ENCODE measurements around the gene CEMIP. TPM values are rescaled to one million over a fixed set of nuclear protein-coding genes. Genes with fewer than 3 reads are reported as not detected.

Gene CEMIP
- total RNA-seq, 6 experiments from 2014 or later, result 5.8 to 53.2 (median 48.3) TPM

GRCh38 chr15:80777826-80778620 is 1.1 kb upstream of the CEMIP start:
- H3K27me3 Mint-ChIP-seq (ENCODE audit: insufficient read depth), result peaks cover 11% of the 10 kb centered on the region

DNA sequence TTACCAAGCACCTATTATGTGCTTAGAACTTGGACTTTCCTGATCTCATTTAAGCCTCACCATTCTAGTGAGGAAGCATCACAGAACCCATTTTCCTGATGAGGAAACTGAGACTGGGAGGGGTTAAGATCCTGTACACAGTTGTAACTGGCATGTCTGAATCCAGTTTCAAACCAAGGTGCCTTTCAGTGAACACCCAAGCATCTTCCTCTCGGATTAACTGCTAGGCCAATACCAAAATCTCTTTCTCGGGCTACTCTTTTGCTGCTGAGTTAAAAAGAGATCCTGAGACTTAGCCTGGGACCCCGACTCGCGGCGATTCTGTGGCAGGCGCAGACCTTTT is 578 bp upstream of the CEMIP start:
- no peak for DNase-seq
- H3K4me1 Mint-ChIP-seq (ENCODE audit: low read depth), result peaks cover 45% of the 10 kb centered on the region
- H3K9me3 Mint-ChIP-seq, result no peaks in the 10 kb centered on the region
- TF ChIP-seq, protein P1, sequence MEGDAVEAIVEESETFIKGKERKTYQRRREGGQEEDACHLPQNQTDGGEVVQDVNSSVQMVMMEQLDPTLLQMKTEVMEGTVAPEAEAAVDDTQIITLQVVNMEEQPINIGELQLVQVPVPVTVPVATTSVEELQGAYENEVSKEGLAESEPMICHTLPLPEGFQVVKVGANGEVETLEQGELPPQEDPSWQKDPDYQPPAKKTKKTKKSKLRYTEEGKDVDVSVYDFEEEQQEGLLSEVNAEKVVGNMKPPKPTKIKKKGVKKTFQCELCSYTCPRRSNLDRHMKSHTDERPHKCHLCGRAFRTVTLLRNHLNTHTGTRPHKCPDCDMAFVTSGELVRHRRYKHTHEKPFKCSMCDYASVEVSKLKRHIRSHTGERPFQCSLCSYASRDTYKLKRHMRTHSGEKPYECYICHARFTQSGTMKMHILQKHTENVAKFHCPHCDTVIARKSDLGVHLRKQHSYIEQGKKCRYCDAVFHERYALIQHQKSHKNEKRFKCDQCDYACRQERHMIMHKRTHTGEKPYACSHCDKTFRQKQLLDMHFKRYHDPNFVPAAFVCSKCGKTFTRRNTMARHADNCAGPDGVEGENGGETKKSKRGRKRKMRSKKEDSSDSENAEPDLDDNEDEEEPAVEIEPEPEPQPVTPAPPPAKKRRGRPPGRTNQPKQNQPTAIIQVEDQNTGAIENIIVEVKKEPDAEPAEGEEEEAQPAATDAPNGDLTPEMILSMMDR (IDR thresholded peaks at IDR 0.05), result no peak
- peak overlapping the region; percentile 36; the same call in 1 of the 2 replicates for H3K4me3 Mint-ChIP-seq
- peaks cover 2% of the 10 kb centered on the region; the same call in 1 of the 2 replicates for H3K36me3 Mint-ChIP-seq (ENCODE audit: low read depth)
- peaks cover 11% of the 10 kb centered on the region for H3K27me3 Mint-ChIP-seq (ENCODE audit: insufficient read depth)
- H3K27ac Mint-ChIP-seq, result no peak overlapping the region

More at GRCh38 chr15:80777826-80778620, 1.1 kb upstream of the CEMIP start:
- Mint-ChIP-seq H3K36me3 (ENCODE audit: low read depth) (no peaks in the 10 kb centered on the region), H3K4me1 (ENCODE audit: low read depth) (peaks cover 45% of the 10 kb centered on the region), H3K27ac (peak overlapping the region; percentile 51; the same call in 1 of the 2 replicates), H3K9me3 (no peaks in the 10 kb centered on the region), H3K4me3 (no peak overlapping the region; the same call in 1 of the 2 replicates)
- no peak for DNase-seq
- TF ChIP-seq, protein P1 (IDR thresholded peaks at IDR 0.05), result no peak

DNA sequence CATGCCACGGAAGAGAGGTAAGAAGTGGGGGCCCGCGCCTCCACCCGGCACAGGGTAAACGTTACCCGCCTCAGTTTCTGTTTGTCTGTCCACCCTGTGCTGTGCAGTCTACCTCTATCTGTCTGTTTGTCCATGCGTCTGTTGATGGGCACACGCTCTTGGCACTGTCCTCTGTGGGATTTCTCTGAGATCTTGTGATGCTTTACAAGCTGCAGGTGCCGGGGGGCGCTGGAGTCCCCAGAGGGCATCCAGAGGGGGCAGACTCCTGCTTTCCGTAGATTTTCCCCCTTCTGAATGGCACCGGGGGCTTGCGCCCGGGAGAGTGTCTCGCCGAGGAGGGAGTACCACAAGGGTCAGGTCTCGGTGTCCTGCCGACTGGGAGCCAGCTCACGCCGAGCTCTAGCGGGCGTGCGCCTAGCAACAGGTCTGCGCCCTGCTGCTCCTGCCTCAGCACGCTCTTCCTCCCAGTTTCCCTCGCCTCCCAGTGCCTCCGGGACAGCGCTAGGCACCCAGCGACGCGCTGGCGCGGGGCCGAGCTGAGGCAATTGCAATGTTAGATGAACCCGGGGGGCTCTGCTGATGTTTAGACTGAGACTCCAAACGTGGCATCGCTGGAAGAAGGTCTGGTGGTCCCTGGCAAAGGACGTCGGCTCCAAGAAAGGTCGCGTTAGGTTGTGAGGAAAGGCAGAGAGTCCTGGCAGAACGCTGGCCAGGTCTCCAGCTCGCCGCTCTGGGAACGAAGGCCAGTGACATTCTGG is 667 bp downstream of the CEMIP start:
- peaks cover 45% of the 10 kb centered on the region for H3K4me1 Mint-ChIP-seq (ENCODE audit: low read depth)
- H3K36me3 Mint-ChIP-seq (ENCODE audit: low read depth), result peaks cover 5% of the 10 kb centered on the region; the same call in 1 of the 2 replicates
- H3K9me3 Mint-ChIP-seq, result no peaks in the 10 kb centered on the region
- DNase-seq, result no peak
- H3K27me3 Mint-ChIP-seq (ENCODE audit: insufficient read depth), result peaks cover 11% of the 10 kb centered on the region
- no peak overlapping the region for H3K27ac Mint-ChIP-seq
- H3K4me3 Mint-ChIP-seq, result peak overlapping the region; percentile 91
- TF ChIP-seq, protein P1 (IDR thresholded peaks at IDR 0.05), result no peak

GRCh38 chr15:80780416-80781221 is 1.4 kb downstream of the CEMIP start:
- Mint-ChIP-seq H3K27ac (no peak overlapping the region), H3K4me3 (peak overlapping the region; percentile 91), H3K27me3 (ENCODE audit: insufficient read depth) (peaks cover 11% of the 10 kb centered on the region), H3K36me3 (ENCODE audit: low read depth) (peaks cover 5% of the 10 kb centered on the region; the same call in 1 of the 2 replicates), H3K4me1 (ENCODE audit: low read depth) (peaks cover 53% of the 10 kb centered on the region), H3K9me3 (no peaks in the 10 kb centered on the region)
- TF ChIP-seq, protein P1 (IDR thresholded peaks at IDR 0.05), result no peak
- no peak for DNase-seq

GRCh38 chr15:80783260-80783659 is 4.1 kb downstream of the CEMIP start:
- peaks cover 8% of the 10 kb centered on the region for H3K27me3 Mint-ChIP-seq (ENCODE audit: insufficient read depth)
- H3K9me3 Mint-ChIP-seq, result no peaks in the 10 kb centered on the region
- H3K4me1 Mint-ChIP-seq (ENCODE audit: low read depth), result peaks cover 38% of the 10 kb centered on the region
- TF ChIP-seq, protein P1 (IDR thresholded peaks at IDR 0.05), result no peak
- no peak overlapping the region for H3K4me3 Mint-ChIP-seq
- peaks cover 5% of the 10 kb centered on the region; the same call in 1 of the 2 replicates for H3K36me3 Mint-ChIP-seq (ENCODE audit: low read depth)
- DNase-seq, result no peak
- H3K27ac Mint-ChIP-seq, result no peak overlapping the region

Measured in HFFc6 (cell line).